ENCODE results near the gene WWOX. TPM values are rescaled to one million over a fixed set of nuclear protein-coding genes. Genes with fewer than 3 reads are reported as not detected.

WWOX gene
- total RNA-seq, 1 donor from 2014 or later = 8.9 TPM

DNA sequence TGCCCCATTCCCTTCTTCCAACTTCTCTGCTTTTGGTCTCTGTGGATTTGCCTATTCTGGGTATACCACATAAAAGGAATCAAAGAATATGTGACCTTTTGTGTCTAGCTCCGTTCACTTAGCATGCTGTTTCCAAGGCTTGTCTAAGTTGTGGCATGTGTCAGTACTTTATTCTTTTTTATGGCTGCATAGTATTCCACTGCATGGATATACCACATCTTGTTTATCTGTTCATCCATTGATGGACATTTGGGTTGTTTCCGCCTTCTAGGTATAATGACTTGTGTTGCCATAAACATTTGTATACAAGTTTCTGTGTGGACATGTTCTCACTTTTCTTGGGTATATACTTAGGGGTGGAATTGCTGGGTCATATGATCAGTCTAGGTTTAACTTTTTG is 1068.4 kb downstream of the WWOX start:
- Histone ChIP-seq H3K4me3 (no peak overlapping the region), H3K9me3 (replicated peaks) (peaks cover 9% of the 10 kb centered on the region), H3K36me3 (no peaks in the 10 kb centered on the region), H3K27ac (replicated peaks) (no peak overlapping the region), H3K27me3 (ENCODE audit: low read depth) (no peaks in the 10 kb centered on the region), H3K4me1 (peaks cover 5% of the 10 kb centered on the region)
- DNase-seq = no peak
- TF ChIP-seq, protein P1, sequence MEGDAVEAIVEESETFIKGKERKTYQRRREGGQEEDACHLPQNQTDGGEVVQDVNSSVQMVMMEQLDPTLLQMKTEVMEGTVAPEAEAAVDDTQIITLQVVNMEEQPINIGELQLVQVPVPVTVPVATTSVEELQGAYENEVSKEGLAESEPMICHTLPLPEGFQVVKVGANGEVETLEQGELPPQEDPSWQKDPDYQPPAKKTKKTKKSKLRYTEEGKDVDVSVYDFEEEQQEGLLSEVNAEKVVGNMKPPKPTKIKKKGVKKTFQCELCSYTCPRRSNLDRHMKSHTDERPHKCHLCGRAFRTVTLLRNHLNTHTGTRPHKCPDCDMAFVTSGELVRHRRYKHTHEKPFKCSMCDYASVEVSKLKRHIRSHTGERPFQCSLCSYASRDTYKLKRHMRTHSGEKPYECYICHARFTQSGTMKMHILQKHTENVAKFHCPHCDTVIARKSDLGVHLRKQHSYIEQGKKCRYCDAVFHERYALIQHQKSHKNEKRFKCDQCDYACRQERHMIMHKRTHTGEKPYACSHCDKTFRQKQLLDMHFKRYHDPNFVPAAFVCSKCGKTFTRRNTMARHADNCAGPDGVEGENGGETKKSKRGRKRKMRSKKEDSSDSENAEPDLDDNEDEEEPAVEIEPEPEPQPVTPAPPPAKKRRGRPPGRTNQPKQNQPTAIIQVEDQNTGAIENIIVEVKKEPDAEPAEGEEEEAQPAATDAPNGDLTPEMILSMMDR (IDR thresholded peaks at IDR 0.05; ENCODE audit: borderline replicate concordance) = no peak
- intact Hi-C loops (cut with micrococcal nuclease) = no loop called here

GRCh38 chr16:79168321-79168720 is 1068.9 kb downstream of the WWOX start:
- Histone ChIP-seq H3K4me3 (no peak overlapping the region), H3K27ac (replicated peaks) (no peak overlapping the region), H3K4me1 (peaks cover 5% of the 10 kb centered on the region), H3K9me3 (replicated peaks) (peaks cover 9% of the 10 kb centered on the region), H3K36me3 (no peaks in the 10 kb centered on the region), H3K27me3 (ENCODE audit: low read depth) (no peaks in the 10 kb centered on the region)
- DNase-seq = no peak
- intact Hi-C loops (cut with micrococcal nuclease) = no loop called here
- TF ChIP-seq, protein P1 (IDR thresholded peaks at IDR 0.05; ENCODE audit: borderline replicate concordance) = no peak

DNA sequence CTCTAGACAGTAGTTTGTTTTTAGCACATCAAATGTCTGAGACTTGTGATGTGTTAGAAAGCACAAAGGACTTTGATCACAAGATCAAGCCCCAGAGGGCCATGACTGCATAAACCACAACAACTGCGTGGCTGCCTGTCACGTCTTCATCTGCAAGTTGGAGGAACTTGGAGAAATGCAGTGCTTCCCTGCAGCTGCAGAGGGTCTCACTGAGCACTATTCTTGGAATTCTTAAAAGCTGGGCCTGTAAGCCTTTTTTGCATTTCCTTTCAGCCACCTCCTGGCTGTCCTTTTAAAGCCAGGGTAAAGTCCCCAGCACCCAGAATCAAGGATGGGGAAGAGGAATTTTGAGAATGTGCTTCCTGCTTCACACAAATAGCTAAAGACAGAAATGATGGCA is 1069.8 kb downstream of the WWOX start:
- no peak for DNase-seq
- Histone ChIP-seq H3K4me3 (no peak overlapping the region), H3K4me1 (peaks cover 5% of the 10 kb centered on the region), H3K27ac (replicated peaks) (no peak overlapping the region), H3K36me3 (no peaks in the 10 kb centered on the region), H3K27me3 (ENCODE audit: low read depth) (no peaks in the 10 kb centered on the region), H3K9me3 (replicated peaks) (peaks cover 9% of the 10 kb centered on the region)
- TF ChIP-seq, protein P1 (IDR thresholded peaks at IDR 0.05; ENCODE audit: borderline replicate concordance) = no peak
- intact Hi-C loops (cut with micrococcal nuclease) = no loop called here

DNA sequence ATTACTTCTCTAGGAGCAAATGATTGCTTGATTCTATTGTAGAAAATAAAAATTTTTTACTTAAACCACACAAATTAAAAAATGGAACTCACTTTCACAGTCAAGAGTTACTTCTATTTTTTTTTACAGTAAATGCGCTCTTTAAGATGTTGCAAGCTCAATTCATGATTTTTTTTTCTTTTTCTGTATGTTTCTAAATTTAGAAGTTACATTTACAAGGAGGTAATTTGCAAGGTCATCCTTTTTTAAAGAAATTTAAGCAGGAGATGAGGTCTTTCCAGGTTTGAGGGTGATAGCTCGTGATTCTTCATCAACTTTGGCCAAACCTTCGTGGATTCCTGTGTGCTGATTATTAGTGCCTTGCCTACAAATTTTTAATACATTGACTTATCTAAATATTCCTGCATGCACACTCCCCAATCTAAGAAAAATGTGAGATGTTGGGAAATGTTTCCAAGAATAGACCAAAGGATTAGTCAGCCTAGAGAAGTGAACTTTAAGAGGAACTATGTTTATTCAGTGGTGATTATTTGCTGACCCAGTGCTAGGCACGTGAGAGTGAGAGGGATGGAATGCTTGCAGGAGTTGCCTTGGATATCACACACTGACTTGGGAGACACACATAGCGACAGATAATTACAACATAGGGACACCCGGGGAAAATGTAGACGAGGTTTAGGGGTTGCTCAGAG is 1071.2 kb downstream of the WWOX start:
- no peak overlapping the region for H3K27ac ChIP-seq (replicated peaks)
- no peak for DNase-seq
- no peaks in the 10 kb centered on the region for H3K36me3 ChIP-seq
- no peak overlapping the region for H3K4me3 ChIP-seq
- H3K27me3 ChIP-seq (ENCODE audit: low read depth) = no peaks in the 10 kb centered on the region
- peaks cover 5% of the 10 kb centered on the region for H3K4me1 ChIP-seq
- intact Hi-C loops (cut with micrococcal nuclease) = no loop called here
- H3K9me3 ChIP-seq (replicated peaks) = peaks cover 14% of the 10 kb centered on the region
- TF ChIP-seq, protein P1 (IDR thresholded peaks at IDR 0.05; ENCODE audit: borderline replicate concordance) = no peak

DNA sequence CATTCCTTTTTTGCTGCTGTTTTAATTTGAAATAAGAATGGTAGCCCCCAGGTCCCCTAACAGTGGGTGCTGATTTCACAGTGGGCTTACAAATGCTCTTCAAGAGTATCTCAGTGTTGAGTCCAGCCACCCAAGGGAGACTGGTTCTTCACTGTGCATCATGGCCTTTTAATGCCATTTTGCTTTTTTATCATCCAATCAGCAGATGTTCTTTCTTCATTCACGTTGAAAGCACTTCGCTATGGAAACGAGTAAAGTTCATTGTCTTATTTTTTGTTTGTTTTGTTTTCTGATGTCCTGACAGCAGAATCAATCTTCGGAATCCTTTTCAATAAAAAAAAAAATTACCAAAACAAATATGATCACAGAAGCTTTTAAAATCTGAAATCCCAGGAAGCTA is 1072.0 kb downstream of the WWOX start:
- no peak overlapping the region for H3K27ac ChIP-seq (replicated peaks)
- no peaks in the 10 kb centered on the region for H3K36me3 ChIP-seq
- DNase-seq = no peak
- TF ChIP-seq, protein P1 (IDR thresholded peaks at IDR 0.05; ENCODE audit: borderline replicate concordance) = no peak
- intact Hi-C loops (cut with micrococcal nuclease) = no loop called here
- H3K4me1 ChIP-seq = peaks cover 5% of the 10 kb centered on the region
- no peak overlapping the region for H3K4me3 ChIP-seq
- no peaks in the 10 kb centered on the region for H3K27me3 ChIP-seq (ENCODE audit: low read depth)
- H3K9me3 ChIP-seq (replicated peaks) = peaks cover 22% of the 10 kb centered on the region

All from left ventricle myocardium inferior (tissue), 1 donor.